Measurements from ENCODE around the gene TMEM132C.

TMEM132C gene

DNA sequence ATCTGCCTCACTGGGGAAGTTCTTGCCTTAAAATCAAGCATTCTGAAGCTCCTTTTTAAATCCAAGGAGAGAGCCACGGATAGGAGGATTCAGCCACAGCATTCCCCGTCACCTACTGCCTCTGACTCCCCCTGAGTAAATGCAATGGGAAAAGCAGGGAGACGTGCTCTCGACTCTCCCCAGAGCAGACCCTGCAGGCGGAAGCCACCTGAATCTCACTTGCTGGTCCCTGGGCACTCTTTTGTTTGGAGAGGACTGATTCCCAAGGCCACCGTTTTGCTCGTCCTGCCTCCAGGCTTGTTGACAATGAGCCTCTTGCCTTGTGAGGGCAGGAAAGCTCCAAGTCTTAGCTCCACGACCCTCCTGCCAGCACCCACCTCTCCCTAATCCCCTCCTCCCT is 352.3 kb downstream of the TMEM132C start:
- no peak for DNase-seq

DNA sequence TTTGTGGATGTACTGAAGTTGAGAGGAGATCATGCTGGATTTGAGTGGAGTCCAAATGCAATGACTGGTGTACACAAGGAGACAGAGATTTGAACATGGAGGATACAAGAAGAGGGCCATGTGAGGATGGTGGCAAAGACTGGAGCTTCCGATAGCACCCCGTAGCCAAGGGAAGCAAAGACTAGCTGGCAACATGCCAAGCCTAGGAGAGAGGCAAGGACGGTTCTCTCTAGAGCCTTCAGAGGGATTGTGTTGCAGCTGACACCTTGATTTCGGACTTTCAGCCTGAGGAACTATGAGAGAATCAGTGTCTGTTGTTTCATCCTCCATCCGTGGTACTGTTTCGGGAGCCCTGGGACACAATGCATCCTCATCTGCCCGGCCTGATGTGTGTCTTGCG is 354.3 kb downstream of the TMEM132C start:
- DNase-seq: no peak

DNA sequence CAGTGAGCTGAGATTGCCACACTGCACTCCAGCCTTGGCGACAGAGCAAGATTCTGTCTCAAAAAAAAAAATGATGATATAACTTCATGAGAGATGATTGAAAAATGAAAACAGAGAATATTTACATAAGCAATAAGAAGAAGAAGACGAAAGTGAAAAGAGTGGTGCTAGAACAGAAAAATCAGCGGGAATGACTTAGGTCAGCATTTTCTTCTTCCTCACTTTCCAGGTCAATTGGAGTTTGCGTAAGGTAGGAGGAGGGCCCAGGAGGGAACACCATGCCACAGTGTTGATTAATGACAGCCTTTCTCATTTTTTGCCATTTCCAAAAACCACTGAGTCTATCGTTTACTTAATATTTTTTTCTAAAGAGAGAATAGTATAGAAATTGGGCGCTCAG is 356.8 kb downstream of the TMEM132C start:
- no peak for DNase-seq

DNA sequence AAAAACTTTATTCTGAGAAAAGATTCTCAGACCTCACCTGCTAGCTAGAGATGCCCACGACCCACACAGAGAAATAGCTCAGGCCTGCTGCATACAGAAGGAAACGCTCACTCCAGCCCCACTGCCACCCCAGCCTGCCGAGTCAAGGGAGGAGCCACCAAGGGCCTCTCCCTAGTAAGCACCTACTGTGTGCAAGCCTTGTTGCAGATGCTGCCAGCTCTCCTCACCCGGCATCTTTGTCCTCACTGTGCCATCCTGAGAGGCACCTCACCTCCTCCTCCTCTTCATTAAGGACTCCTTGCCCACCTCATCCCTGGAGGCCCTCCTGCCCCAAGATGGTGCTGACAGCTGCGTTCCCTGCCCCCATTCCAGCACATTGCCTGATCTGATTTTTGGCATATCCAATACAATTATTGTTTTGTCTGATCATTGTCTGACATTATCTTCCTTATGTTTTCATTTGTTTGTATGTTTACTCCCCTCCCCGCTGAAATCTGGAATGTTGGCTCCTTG is 359.9 kb downstream of the TMEM132C start:
- no peak for DNase-seq

DNA sequence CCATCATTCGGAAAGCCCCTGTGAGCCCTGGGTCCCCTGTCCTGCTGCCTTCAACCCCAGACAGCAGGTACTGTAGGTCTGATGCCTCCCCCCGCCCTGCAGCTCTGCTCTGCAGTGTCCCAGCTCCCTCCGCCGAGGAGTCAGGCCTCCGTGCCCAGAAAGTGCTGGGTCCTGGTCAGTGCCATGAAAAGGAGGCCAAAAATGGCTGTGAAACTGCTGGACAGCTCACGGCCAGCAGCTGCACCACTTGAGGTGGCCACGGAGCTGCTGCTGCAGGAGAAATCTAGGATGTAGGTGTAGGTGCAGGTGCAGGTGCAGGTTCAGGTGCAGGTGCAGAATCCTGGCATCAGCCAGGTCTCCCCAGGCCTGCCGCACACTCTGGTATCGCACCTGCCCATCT is 360.7 kb downstream of the TMEM132C start:
- DNase-seq: no peak

DNA sequence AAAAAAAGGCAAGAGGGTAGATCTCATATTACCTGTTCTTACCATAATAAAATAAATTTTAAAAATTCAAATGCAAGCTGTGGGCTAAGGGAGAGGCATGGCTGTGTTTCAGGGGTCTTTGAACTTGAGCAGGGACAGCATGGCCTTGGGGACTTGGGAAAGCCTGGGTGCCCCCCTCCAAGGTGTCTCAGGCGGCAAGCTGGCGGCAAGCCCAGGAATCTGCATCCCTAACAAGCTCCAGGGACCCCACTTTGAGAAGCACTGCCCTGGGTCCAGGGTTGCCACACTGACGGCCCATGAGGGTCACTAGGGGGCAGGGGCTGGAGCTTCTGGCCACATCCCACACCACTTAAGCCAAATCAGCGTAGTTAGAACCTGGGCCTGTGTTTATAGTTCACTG is 363.0 kb downstream of the TMEM132C start:
- no peak for DNase-seq

DNA sequence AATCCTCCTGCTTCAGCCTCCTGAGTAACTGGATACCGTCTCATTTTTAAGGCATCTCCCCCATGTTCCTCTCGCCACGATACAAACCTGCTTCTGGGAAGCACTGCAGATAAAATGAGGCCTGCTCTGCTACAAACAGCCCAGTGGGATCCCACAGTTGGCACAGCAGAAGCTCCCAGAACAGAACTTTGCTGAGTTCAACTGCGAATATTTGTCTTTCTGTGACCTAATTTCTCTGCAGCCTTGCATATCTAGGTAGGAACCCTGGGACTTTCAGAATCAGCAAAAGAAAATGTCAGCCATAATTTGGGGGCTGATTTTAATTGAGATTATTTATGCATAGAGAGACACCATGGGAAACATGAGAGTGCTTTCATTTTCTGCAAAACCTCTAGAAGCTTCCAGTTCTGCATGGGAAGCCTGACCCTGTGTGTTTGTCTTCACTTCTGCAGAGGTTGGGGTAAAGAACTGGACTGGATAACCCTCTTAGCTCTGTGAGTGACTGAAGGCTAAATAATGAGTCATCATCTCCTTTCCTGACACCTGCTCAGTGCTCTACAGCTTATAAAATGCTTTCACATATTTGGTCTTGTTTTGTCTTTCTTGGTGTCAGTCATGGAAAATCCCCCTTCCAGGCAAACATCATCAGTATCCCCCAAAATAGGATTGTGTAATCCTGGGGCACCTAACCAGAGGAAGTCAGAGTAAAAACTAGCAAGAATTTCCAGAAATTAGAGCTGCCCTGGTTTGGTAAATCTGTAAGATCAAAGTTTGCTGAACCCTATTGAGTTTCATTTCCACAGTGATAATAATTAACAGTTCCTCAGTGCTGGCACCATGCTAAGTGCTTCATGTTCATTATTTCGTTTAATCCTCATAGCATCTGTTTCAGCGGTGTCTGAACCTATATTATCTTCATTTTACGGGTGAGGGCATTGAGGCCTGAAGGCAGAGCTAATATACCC is 371.0 kb downstream of the TMEM132C start:
- DNase-seq: no peak

DNA sequence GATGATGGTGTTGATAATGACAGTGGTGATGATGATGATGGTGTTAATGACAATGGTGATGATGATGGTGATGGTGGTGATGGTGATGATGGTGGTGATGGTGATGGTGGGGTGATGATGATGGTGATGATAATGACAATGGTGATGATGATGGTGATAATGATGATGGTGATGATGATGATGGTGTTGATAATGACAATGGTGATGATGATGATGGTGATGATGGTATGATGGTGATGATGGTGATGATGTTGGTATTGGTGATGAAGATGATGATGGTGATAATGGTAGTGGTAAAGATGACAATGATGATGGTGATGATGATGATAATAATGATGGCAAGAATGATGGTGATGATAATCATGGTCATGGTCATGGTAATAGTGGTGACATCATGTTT is 372.1 kb downstream of the TMEM132C start:
- no peak for DNase-seq

DNA sequence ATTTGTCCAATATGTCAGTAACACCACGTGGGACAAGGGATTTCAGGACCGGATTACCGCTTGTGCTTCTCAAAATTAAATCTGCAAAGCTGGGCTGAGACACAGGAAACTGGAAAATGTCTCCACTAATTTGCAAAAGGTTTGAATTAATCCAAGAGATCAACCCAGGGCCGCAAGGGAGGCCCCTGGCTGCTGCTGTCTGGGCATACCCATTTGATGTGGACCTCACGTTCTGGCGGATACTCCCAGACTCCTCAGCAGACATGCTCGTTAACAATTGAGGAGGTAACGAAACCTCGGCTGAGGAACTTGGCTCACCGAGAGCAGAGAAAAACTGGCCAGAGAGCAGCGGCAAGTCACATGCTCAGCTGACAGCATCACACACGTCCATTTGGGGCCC is 376.2 kb downstream of the TMEM132C start:
- no peak for DNase-seq

DNA sequence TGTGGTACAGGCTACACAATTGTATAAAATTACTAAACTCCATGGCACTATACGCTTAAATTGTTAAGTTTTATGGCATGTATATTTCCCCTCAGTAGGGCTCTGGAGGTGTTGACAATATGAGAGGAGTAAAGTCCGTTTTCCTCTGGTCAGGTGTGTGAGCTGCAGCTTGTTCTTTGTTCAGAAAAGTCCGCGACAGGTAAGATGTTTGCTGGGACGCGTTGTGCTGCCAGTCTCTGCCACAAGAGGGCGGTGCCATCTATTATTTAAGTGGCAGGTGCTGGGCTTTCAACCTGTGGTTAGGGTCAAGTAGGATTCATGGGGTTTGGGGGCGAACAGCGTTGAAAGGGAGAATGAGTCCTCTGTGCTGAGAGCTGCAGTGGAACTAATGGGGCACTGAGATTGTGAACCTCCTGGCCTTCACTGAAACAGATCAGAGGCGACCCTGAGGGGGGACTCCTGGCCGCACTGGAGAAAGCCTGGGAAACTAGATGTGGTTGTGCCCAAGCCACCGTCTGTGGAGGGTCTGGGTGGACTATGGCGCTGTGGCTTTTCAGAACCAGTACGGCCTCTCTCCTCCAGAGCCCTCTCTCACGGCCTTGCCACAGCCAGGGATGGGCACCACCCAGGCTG is 377.8 kb downstream of the TMEM132C start:
- no peak for DNase-seq

DNA sequence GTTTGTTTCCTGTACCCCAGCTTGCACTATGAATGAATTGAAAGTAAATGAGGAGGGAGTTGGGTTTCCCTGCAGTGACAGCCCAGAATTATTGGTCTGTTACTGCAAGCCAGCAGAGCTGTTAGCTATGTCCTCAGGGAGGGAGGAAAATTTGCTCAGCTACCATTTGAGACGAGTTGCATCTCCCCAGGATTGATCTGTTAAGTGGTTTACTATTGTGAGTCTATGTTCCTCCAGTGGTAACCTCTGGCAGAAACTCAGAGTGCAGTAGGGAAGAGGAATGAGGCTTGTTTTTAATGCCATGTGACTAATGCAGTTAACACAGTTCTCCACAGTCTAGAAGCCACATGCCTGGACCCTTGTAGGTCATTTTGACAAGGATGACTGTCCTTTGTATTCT is 382.9 kb downstream of the TMEM132C start:
- DNase-seq: no peak

DNA sequence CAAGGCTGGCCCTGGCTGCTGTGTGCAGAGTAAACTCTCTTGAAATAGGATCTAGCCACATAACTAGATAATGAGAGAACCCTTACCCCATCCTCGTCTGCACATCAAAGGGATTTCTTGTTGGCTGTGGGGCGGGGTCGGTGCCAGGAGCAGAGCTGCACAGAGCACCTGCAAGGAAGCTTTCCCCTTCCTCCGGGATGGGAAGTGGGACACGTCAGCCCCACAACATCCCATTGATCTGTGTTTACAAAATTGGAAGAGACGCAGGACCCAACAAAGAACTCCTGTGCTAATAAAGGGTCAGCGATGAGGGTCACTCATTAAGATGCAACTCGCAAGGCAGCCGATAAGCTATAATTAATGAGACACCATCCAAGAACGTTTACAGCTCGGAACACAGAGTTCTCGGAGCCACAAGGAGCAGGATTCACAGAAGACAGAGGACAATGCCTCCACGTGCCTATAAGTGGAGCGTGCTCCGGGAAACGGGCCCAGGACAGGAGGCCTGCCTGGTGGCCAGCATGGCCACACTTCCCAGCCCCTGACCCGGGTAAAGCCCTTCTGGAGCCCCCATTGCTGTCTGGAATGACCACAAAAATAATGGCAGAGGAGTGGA is 385.3 kb downstream of the TMEM132C start:
- DNase-seq: no peak

DNA sequence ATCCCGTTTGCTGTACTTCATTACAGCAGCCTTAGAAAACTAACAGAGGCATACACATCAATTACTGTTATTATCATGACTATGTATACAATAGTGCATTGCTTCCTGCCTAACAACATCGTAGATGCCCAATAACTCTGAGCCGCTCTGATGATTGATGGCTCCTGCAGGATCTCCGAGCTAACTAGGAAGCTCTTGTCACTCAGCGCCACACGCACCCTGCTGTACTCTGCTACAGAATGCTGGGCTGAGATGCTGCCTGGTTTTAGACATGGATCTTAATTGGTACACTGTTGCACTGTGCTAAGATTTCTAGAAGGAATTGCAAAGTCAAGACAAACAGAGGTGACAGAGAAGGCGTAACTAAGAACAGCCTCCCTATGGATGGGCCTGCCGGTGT is 387.5 kb downstream of the TMEM132C start:
- DNase-seq: no peak

DNA sequence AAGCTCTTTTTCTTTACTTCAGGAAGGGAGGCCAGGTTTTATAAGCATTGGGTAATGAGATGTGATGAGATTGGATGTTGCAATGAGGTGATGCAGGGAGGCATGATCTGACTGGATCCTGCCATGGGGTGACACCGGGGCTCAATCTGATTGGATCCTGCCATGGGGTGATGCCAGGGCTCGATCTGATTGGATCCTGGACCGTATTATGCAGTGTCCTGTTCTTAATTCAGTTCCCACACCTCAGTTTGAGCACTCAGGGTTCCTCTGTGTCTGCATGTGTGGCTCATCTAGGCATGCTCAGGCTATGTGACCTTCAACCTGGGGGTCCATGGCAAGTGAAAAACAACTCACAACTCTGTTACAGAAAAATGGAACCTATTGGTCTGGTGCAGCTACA is 390.4 kb downstream of the TMEM132C start:
- DNase-seq: no peak

DNA sequence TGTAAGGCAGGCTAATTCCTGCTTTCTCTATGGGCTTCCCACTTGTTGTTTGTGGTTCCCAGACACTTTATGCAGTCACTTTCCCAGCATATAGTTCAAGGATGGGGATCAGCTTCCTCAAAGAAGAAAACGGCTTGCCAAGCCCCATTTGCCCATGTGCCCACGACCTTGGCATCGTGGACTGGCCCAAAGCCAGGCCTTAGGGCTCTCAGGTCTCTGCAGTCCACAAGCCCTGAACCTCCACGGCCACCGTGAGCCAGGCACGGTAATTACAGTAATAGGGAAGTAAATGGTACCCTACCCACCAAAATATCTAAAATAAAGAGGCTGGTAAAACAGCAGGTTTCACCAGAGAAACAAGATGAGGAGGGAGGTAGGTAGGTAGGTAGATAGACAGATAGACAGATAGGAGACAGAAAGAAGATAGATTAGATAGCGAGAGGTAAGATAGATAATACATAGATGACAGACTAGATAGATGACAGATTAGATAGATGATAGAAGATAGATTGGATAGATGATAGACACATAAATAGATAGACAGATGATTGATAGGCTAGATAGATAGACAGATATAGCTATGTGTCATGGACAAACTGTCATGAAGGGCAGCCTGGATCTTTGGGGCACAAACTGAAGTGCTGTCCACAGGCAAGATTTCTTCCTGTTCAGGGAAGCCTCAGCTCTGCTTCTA is 393.7 kb downstream of the TMEM132C start:
- no peak for DNase-seq

DNA sequence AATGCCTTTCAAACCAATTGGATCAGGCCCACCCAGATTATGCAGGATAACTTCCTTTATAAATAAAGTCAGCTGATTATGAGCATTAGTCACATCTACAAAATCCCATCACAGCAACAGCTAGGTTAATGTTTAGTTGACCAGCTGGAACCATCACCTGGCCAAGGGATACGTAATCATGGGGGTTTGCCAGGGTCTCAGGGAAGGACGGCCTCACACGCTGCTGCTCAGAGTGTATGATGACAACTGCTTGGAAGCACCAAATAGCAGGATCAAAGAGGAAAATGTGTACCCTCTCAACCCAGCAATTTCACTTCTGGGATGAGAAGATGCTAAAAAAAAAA is 394.2 kb downstream of the TMEM132C start:
- no peak for DNase-seq

DNA sequence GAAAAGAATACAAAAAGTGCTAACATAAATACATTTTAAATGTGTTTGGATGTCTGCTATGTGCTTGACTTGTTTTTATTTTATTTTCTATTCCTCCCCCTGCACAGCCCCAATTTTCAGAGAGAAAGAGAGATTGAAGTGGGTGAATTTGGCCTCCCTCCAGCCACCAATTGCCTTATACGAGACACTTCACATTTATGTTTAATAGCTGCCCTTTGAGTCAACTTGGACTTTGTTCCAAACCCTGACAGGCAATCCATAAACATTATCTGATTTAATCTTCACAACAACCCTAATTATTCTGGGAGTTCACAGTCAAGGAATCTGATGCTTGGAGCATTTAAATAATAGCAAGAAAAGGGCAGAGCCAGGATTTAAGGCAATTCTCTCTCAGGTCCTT is 395.1 kb downstream of the TMEM132C start:
- no peak for DNase-seq

DNA sequence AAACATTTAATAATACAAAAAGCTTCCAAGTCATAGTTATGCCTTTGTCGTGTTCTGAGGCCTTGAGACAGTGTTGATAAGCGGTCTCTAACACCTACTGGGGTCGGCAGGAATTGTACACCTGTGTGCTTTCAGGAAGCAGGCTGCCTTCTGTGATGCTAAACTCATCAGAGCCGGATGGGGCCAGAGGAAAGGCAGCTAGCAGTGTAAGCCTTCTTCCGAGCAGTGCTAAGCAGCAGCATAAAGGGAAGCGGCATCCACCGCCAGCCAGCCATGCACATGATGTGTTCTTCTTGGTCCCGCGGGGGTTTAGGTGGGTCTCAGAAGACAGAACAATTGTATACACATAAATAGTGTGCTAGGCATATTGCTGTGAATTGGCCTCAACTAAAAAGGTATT is 397.5 kb downstream of the TMEM132C start:
- no peak for DNase-seq

DNA sequence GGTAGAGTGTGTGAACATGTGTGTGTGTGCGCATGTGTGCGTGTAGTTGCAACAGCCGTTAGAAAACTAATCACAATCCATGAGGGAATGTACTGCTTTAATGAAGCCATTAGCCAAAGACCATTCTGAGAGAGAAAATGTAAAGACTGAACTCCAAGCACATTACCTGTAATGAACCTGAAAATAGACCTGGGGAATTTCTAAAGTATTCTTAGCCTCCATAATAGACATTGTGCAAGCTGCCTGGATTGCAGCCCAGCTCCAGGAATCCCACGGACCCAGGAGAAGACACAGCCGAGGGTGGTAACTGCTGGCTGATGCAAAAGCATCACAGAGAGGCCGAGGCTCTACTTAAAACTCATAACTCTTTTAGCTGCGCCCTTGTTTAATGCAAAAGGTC is 400.2 kb downstream of the TMEM132C start:
- DNase-seq: no peak

DNA sequence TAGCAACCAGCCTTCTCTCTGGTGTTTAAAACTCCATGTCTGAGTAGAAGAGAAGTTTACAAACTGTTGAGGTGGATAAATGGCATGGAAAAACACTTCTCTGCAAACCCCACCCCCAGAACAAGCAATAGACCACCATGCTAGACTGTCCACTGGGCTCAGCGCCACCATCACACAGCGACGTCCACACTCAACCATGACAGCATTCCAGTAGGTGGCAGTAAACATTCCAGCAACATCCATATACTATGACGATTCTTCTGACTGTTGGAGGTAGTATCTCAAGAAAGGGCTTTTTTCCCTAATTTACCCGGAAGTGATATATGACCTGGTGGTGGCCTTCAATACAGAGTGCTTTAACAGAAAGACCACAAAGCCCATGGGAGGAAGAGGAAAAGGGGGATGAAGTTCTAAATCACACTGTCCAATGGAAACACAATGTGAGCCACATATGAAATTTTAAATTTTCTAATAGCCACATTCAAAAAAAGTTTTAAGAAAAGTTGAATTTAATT is 404.6 kb downstream of the TMEM132C start:
- no peak for DNase-seq

DNA sequence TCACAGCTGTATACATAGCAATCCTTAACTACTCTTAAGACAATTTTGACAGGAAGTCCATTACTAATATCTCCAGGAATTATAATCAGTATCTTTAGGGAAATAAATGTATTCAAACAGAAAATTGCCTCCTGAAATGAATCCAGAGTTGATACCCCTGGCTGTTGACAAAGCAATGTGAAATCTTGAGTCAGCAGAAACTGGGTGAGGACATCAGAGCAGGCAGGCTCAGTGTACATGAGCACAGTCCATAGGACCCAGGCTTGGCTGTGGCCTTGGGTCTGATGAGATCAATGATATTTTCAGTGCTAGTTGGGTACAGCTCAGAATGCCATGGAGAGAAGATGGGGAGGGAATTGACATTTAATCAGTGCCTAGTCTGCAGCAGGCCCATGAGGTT is 405.5 kb downstream of the TMEM132C start:
- DNase-seq: no peak

DNA sequence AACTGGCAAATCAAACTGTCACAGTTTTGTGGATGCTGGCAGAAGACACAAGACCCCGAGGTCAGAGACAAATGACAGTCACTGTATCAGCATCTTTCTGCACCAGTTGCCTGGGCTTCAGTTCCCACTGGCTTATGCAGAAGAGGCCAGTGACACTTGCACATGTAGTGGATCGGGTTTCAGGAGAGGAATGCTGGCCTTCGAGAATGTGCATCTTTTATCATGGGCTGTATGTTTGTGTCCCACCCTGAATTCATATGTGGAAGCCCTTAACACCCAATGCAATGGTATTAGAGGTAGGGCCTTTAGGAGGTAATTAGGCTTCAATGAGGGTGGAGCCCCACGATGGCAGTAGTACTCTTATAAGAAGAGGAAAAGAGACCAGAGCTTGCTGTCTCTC is 405.9 kb downstream of the TMEM132C start:
- no peak for DNase-seq

DNA sequence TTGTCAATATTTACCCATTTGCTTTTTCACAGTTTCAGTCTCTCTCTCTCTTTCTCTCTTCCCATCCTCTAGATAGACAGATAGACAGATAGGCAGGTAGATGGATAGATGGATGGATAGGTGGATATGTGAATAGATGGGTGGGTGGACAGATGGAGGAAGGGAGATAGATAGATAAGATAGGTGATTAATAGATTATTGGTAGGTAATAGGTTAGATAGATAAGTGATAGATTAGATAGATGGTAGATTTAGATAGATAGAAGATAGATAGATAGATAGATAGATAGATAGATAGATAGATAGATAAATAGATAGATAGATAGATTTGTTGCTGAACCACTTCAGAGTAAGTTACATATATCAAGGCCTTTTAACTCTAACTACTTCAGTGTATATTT is 408.6 kb downstream of the TMEM132C start:
- no peak for DNase-seq

All from SW 1271 (cell line).